Activated CD8-positive, alpha-beta memory T cell treated with anti-CD3 and anti-CD28 coated beads, Interleukin-2, amount 50 U/mL, for 24 hours (primary cell): ENCODE measurements around the gene EPHA2.
A peak's percentile ranks its signal among the peaks of the same experiment; 100 is the strongest.

Experiments
- DNase-seq: peaks from one replicate; pipeline ENCODE4 v3.0.0-alpha.2; 2020; ENCODE audit errors: extremely low read depth

Gene EPHA2

DNA sequence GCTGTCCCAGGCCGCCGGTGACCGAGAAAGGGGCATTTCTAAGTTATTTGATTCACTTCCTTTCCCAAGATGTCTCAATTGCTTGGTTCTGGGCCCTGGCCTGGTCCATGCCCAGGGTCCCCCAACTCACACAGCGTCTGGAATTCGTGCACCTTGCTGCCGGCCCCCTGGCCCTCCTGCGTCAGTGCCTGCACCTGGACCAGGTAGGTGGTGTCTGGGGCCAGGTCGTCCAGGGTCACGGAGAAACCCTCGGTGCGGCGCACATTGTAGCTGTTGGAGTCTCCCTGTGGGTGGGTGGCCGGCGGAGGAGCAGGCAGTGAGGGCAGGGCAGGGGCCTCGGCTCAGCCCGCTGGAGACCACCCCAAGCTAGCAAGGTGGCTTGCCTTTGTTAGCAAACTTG is 21.0 kb downstream of the EPHA2 start:
- DNase-seq: no peak

DNA sequence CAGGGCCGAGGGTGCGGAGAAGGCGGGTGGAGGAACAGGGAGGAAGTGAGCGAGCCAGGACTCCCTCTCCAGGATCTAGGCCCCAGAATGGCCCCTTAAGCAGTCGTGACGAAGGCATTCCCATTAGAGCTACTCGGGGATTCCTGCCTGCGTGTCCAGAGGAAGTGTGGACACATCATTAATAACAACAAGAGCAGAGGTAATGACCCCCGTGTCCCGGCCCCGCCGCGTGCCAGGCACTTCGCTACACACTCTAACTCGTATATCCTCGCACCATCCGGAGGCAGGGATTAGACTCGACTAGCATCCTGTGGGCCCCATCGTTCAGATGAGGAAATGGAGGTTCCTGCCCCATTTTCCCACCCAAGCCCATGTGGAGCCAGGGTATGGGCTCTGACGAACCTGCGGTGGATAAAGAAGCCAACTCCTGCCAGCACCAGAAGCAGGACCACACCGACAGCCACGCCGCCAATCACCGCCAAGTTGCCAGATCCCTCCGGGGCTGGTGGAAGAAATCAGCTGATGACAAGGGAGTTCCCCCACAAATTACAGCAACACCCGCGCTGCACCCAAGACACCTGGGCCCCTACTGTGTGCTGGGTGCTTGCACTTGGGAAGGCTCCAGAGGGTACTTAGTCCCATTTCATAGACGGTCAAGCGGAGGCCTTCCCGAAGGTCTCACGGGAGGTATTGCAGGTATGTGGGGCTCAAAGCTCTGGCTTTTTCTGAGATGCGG is 21.6 kb downstream of the EPHA2 start:
- DNase-seq: no peak

DNA sequence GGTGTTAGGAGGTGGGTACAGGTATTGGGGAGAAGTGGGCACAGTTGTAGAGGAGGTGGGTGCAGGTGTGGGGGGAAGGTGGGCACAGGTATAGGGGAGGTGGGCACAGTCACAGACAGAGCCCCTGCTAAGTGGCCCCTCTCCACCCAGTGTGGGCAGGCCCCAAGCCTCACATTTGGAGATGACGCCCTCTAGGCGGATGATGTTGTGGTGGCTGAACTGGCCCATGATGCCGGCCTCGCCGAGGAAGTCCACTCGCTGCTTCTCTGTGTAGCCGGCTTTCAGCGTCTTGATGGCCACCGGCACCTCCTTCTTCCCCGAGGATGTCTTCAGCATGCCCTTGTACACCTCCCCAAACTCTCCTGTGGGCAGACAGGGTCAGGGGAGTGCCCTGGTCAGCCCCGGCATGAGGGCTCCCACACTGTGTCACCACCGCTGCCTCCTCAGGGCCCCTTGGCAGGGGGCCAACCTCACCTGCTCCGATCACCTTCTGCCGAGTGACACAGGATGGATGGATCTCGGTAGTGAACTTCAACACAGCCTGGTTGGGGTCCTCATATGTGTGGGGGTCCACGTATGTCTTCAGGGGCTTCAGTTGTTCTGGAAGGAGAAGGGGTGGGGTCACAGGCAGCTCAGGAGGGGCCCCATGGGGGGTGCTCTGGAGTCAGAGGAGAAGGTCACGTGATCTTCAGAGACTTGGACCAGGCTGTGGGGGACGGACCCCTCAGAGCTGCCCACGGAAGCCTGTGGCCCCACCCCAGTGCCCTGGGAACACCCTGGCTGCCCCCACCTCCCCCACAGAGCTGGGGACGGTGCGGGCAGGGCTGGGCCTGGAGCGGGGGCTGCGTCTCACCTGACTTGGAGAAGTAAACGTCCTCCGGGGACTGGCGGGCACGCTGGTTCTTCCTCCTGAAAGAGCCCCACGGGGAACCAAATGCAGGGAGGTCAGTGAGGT is 22.6 kb downstream of the EPHA2 start:
- DNase-seq: no peak

DNA sequence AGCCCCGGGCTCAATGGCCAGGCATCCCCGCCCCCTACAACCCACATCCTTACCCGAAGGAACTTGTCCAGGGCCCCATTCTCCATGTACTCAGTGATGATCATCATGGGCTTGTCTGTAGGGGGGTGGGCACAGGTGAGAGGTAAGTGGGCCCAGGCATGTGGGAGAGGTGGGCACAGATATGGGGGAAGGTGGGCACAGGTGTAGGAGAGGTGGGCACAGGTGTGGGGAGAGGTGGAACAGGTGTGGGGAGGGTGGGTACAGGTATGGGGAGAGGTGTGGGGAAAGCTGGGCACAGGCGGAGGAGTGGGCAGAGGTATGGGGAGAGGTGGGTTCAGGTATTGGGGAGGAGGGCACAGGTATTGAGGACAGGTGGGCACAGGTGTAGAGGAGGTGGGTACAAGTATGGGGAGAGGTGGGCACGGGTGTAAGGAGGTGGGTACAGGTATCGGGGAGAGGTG is 23.5 kb downstream of the EPHA2 start:
- no peak for DNase-seq

DNA sequence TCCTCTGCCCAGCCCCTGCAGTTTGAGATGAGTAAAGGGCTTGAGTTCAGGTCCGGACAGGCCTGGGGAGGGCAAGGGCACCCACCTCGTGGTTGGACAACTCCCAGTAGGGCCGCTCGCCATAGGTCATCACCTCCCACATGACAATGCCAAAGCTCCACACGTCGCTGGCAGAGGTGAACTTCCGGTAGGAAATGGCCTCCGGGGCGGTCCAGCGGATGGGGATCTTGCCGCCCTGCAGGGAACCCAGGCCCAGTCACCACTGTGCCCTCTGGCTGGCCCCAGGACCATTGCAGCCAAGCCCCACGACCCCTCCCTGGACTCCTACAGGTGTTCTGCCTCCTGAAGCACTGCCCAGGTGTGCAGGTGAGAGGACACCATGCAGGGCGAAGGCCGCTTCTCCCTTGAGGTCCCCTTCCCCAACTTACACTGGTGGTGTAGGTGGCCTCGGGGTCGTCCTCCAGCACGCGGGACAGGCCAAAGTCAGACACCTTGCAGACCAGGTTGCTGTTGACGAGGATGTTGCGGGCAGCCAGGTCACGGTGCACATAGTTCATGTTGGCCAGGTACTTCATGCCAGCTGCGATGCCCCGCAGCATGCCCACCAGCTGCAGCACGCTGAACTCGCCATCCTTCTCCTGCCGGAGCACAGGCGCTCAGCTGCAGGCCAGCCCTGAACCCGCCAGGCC is 24.1 kb downstream of the EPHA2 start:
- no peak for DNase-seq

DNA sequence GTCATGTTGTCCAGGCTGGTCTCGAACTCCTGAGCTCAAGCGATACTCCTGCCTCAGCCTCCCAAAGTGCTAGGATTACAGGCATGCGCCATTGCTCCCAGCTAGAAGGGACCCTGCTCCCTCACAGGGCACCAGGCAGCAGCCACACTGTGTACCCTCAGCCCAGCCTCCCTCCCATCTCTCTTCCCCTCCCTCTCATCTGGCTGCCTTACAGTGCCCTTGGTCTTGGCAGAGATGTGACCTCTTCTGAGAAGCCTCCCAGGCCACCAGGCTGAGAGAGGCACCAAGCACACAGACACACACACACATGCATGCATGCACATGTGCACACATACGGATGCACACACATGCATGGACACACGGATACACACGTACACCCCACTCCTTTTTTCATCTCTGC is 25.0 kb downstream of the EPHA2 start:
- DNase-seq: no peak

DNA sequence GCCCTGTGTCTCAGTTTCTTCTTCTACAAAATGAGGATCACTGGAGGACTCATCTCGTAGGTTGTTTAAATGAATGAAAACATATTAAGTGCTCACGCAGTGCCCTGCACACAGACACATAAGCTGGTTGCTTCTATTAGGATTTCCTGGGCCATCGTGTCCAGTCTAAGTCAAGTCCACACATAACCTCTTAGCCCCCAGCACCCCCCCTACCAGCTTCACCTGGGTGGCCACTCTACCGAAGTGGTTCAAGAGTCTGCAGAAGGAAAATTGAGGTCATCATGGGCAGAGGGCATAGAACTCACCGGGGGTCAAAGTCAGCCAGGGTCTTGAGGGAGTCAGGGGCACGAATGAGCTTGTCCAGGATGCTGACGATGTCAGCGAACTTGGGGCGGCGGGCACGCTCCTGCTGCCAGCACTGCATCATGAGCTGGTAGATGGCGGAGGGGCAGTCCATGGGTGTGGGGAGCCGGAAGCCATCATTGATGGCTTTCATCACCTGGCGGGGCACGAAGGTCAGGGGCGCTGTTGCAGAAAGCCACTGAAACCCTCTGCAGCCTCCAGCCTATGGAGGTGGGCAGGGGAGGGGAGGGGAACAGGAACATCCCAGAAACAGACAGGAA is 25.8 kb downstream of the EPHA2 start:
- no peak for DNase-seq

DNA sequence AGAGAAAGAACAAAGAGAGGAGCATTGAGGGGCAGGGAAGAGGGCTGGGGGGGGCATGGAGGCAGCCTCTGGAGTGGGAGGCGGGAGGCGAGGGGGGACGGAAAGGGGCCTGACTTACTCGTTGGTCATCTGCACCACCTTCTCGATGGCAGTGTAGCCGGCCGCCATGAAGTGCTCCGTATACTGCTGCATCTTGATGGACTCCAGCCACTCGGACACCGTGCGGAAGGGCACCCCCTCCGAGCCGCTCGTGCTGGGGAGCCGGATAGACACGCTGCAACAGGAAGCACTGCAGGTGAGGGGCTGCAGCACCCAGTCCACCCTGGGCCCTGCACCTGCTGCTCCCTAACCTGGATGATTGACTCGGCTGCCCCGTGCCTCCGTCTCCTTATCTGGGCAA is 26.6 kb downstream of the EPHA2 start:
- no peak for DNase-seq

DNA sequence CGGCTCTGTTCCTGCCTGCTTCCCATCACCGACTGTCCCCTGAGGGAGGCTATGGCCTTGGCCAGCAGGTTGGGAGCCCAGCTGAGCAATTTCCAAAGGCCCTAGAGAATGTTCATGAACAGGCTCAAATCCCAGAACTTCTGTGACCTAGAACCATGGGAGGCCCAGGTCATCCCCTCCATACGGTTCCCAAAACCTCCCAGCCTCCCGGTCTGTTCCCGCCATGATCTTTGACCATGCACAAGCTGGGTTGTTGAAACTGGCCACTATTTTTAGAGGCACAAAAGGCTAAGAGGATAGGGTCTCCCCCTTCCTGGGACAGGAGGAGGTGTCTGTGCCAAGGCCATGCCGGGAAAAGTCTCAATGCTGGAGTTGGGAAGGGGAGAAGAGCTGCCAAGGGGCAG is 27.5 kb downstream of the EPHA2 start:
- no peak for DNase-seq

DNA sequence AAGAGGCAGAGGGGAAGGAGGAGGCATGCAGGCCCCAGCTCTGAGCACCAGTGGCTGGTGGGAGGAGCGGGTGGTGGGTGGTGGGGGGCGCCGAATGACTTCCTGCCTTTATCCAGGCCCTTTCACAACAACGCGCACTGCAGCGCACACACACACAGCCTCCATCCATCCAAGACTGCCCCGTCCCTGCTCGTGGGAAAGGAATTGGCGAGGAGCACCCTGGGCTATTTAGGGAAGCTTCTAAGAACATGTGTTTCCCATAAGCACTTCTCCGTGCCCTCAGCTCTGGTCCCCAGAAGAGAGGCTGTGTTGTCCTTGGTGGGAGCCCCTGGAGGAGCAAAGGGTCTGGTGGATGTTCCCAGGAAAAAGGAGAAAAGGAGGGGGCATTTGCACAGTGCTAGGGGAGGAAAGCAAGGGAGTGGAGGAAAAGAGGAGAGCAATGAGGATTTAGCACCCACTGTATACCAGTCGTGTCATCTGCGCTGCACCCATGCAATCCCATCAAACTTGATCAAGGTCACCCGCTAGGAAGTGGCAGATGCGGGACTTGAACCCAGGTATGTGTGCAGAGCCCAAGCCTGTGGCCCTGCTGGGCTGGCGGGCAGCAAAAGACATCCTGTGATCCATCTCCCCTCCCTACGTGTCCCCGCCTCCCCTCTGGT is 28.1 kb downstream of the EPHA2 start:
- no peak for DNase-seq

DNA sequence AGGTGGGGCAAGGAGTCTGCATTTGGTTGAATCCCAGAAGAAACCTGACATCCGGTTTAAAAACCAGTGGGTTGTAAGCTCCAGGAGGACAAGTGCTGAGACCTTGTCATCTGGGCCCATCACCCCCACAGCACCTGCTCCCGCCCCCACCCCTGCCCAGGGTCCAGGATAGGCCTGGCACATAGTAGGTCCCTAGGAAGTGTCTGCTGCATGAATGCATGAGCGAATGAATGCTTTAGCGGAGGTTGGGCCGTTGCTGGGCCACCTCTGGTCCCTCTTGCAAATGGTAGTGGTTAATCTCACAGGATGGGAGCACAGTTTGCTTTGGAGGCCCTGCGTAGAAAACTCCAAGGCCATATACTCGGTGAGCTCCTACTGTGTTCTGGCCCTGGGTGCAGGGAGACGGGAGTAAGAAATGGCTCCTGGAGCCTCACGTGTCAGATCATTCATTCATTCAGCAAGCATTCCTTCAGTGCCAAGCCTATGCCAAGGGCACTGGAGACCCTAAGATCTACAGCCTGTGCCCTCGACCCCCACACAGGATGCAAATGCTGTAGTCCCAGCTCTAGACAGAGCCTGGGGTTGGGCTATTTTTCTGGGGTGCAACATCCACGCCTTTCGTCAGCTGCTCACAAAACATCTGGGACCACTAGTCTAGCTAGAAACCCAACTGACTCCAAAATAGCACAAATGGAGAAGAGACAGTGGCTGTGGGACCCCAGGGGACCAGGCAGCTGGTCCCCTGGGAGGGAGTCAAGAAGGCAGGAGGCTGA is 28.9 kb downstream of the EPHA2 start:
- DNase-seq: no peak

DNA sequence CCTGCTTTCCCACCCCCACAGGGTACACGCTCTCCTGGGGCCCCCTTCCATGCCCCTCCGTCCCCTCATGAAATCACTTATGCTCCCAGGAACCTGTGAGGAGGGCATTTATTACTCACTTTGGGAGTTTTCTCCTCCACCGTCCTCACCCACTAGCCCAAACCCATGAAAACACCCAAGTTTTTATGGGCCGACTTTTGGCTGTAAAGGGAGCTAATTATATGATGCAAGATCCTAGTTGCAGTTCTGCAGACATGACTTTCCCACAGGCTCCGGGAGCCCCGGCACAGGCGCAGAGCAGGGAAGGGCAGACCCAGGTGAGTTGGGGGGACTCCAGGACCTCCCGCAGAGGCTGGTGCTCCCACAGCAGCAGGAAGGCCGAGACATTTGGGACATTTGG is 29.7 kb downstream of the EPHA2 start:
- no peak for DNase-seq

DNA sequence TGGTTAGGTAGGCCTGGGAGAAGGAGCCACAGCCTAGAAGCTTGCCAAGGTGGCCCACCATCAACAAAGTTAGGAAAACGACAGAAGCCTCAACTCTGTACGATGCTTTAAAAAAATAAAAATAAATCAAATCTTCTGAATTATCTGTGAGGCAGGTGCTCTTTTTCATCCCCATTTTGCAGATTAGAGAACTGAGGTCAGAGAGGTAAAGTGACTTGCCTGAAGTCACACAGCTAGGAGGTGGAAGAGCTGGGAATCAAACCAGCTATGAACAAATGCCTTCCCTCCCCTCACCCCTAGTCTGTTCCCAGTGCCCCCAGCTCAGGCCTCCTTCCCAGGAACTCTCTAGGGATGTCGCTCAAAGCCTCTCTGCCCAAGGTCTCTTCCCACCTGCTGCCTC is 30.4 kb downstream of the EPHA2 start:
- DNase-seq: no peak

DNA sequence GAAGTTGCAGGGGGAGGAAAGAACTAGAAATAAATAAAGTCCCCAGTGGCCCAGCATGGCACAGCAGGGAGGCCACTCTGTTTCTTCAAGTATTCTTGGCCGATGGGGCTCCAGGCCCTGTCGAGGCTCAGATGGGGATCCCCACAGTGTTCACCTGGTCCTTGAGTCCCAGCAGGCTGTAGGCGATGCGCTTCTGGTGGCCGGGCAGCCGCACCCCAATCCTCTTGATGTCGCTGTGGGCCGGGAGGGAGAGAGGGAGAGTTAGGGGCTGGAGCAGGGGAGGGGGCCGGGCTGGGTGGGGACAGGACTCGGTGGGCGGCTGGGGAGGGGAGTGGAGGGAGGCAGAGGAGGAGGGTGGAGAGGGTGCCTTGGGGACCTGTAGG is 30.8 kb downstream of the EPHA2 start:
- DNase-seq: no peak

DNA sequence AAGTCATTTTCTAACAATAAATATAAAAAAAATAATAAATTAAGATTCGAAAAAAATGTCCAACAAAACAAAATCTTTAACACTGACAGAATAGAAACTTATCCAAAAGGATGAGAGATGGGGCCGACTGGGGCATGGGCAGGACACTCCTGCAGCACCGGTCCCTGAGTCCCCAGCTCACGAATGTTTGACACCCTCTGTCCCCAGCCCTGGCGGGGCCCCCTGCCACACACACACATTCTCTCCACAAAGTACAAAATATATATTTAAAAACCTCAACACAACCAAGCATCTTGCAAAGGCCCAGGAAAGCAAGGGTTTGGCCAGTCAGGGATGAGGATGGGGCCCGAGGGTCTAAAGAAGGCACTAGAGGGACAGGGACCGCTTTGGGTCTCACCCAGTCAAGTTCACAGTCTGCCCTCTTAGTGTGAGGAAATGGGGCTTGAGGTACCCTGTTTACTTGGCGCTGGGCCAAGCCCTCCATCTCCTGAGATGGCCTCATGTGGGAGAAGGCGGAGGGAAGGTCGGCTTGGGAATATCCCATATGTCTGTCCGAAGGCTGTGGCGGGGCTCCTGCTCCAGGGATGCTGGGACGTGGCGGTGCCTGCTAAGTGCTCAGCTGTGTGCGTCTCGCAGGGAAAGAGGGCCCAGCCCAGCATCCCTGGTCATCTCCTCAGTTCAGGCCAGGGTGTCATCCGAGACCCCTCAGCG is 31.3 kb downstream of the EPHA2 start:
- DNase-seq: no peak

DNA sequence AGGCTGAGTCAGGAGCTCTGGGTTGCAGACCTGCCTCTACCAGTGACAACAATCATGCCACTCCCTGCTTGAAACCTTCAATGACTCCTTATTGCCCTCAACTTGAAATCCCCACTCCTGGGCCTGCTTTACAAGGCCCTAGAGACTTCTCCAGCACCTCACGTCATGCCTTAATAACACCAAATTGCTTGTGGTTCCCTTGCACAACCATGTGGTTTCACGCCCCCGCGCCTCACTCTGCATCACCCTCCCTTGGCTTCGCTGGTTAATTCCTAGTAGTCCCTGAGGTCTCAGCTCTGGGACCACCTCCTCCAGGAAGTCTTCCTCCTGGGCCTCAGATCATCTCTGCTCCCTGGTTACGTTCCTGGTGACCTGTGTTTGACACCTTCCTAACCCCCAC is 33.0 kb downstream of the EPHA2 start:
- DNase-seq: peak; percentile 26

DNA sequence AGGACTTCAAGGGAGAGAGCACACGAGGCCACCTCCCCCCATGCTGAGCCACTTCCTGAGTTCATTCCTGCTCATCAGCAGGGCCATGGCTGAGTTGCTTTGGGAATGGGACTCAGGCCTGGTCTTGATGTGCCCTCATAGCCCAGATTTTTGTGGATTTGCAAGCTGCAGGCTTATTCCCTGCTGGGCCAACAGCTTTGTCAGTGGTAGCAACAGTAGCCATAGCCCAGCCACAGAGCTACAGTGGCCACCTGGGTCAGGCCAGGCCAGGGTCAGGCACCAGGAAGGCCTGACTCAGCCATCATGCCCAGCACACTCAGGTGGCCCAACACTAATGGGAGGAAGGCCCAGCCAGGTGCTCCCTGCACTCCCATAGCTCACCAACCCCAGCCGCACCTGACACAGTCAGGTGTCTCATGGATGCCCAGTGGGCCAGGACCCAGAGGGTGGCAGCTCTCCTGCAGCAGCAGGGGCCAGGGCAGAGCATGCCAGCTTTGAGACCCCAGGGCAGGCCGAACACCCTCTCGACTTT is 33.5 kb downstream of the EPHA2 start:
- DNase-seq: no peak

DNA sequence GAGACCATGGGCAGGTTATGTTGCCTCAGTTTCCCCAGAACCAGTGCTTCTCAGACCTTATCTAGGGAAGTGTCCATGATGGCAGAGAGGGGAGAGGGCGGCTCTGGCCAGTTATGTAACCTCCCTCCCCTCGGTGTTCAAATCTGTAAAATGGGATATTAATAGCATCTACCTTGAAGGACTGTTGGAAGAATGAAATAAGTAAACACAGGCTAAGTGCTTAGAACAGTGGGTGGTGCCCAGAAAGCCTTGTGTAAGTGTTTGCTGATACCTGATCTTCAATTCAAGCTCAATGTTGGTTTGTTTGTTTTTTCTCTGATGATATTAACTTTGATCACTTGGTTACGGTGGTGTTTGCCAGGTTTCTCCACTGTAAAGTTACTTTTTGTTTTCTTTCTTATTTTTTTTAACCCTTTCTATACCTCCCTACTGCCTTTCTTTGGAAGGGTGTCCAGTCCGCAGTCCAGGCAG is 34.9 kb downstream of the EPHA2 start:
- DNase-seq: no peak

DNA sequence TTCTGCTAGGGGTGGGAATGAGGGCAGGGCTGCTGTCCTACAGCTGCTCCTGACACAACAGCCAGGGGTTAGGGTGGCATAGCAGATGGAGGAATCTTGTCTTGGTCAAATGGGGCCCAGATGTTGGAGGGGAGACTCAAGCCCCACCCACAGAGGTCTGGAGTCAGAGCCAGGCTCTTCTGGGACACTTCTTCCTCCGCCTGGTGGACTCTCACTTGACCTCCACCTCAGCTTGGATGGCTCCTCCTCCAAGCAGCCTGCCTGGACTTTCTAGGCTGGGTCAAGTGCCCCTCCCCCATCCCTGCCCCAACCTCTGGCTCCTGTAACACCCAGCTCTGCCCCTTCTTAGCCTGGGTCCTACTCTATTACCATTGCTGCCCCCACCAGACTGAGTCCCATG is 35.5 kb downstream of the EPHA2 start:
- DNase-seq: no peak

DNA sequence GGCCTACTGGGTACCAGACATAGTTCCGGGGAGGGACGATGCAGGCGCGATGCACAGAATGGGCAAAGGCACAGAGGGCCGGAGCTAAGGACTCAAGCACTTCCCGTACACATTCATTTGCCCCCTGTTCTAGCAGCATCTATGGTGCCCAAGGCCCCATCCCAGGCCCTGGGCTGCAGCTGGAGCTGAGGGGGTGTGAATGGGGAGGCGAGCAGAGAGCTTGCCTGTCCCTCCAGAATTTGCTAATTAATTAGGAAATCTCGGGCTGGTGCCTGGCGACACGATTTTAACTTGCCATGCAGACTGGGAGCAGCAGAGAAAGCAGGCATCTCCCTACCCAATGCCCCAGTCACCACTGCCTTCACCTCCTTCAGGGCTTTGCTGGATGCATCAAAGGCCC is 35.9 kb downstream of the EPHA2 start:
- no peak for DNase-seq
